ENCODE data around the gene ACTL7B.
"Not testable (repeated sequence)": the region's sequence is repeated elsewhere in the genome, so short reads cannot be mapped to it uniquely, and the experiment has no call there.

ACTL7B gene

DNA sequence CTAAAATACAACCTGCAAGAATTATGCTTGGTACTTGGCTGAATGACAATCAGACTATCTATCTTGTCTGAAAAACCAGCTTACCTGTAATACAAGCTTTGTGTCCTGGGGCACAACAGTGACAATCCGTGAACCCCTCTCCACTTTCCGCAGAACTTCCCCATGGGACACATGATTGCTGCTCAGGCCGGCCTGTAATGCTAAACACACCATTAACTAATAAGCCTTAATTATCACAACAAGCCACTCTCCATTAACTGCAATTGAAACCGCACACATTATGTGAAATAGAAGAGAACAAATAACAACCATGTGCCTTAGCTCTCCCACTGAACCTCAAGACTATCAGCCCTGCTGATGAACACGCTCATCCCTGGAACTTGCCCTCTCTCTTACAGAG, 44.4 kb upstream of the ACTL7B start:
- POLR2A ChIA-PET, result no interaction called here
- Histone ChIP-seq H3K9me3 (ENCODE audit: control insufficient read depth, insufficient read depth, low read depth, low read length) (no peaks in the 10 kb centered on the region), H3K4me3 (ENCODE audit: low read depth, low read length) (no peak overlapping the region), H3K4me1 (ENCODE audit: control insufficient read depth, insufficient read depth, low read length) (no peaks in the 10 kb centered on the region; the same call in 1 of the 2 replicates), H3K27ac (ENCODE audit: extremely low read depth, low read depth, low read length) (no peak overlapping the region), H3K36me3 (ENCODE audit: control insufficient read depth in 2 of 2, insufficient read depth in 1 of 2, low read length in 2 of 2) (peaks cover 27 to 97% of the 10 kb centered on the region in 2 experiments)
- CTCF ChIA-PET, result interaction anchor here (0.6 to 1.5 kb wide), 7 partner anchors 13 to 1478 kb away, joined by 3 to 5 read pairs (median 3); no protein-coding TSS in a partner anchor
- TF ChIP-seq ZNF624 (tag by site-specific recombination; IDR thresholded peaks at IDR 0.05), result no peak
- TF ChIP-seq, protein P1, sequence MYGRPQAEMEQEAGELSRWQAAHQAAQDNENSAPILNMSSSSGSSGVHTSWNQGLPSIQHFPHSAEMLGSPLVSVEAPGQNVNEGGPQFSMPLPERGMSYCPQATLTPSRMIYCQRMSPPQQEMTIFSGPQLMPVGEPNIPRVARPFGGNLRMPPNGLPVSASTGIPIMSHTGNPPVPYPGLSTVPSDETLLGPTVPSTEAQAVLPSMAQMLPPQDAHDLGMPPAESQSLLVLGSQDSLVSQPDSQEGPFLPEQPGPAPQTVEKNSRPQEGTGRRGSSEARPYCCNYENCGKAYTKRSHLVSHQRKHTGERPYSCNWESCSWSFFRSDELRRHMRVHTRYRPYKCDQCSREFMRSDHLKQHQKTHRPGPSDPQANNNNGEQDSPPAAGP (tag by site-specific recombination; IDR thresholded peaks at IDR 0.05), result no peak
- TF ChIP-seq, protein P2, sequence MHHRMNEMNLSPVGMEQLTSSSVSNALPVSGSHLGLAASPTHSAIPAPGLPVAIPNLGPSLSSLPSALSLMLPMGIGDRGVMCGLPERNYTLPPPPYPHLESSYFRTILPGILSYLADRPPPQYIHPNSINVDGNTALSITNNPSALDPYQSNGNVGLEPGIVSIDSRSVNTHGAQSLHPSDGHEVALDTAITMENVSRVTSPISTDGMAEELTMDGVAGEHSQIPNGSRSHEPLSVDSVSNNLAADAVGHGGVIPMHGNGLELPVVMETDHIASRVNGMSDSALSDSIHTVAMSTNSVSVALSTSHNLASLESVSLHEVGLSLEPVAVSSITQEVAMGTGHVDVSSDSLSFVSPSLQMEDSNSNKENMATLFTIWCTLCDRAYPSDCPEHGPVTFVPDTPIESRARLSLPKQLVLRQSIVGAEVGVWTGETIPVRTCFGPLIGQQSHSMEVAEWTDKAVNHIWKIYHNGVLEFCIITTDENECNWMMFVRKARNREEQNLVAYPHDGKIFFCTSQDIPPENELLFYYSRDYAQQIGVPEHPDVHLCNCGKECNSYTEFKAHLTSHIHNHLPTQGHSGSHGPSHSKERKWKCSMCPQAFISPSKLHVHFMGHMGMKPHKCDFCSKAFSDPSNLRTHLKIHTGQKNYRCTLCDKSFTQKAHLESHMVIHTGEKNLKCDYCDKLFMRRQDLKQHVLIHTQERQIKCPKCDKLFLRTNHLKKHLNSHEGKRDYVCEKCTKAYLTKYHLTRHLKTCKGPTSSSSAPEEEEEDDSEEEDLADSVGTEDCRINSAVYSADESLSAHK (tag by site-specific recombination; IDR thresholded peaks at IDR 0.05), result no peak
- TF ChIP-seq, protein P3, sequence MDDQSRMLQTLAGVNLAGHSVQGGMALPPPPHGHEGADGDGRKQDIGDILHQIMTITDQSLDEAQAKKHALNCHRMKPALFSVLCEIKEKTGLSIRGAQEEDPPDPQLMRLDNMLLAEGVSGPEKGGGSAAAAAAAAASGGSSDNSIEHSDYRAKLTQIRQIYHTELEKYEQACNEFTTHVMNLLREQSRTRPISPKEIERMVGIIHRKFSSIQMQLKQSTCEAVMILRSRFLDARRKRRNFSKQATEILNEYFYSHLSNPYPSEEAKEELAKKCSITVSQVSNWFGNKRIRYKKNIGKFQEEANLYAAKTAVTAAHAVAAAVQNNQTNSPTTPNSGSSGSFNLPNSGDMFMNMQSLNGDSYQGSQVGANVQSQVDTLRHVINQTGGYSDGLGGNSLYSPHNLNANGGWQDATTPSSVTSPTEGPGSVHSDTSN (CRISPR knock-in tag; IDR thresholded peaks at IDR 0.05), result no peak
- no peak for TF ChIP-seq HOXC10 (CRISPR knock-in tag; IDR thresholded peaks at IDR 0.05)
- no peak for TF ChIP-seq ZNF677 (tag by site-specific recombination; IDR thresholded peaks at IDR 0.05)
- no peak for TF ChIP-seq RBAK (tag by site-specific recombination; IDR thresholded peaks at IDR 0.05)
- TF ChIP-seq, protein P4, sequence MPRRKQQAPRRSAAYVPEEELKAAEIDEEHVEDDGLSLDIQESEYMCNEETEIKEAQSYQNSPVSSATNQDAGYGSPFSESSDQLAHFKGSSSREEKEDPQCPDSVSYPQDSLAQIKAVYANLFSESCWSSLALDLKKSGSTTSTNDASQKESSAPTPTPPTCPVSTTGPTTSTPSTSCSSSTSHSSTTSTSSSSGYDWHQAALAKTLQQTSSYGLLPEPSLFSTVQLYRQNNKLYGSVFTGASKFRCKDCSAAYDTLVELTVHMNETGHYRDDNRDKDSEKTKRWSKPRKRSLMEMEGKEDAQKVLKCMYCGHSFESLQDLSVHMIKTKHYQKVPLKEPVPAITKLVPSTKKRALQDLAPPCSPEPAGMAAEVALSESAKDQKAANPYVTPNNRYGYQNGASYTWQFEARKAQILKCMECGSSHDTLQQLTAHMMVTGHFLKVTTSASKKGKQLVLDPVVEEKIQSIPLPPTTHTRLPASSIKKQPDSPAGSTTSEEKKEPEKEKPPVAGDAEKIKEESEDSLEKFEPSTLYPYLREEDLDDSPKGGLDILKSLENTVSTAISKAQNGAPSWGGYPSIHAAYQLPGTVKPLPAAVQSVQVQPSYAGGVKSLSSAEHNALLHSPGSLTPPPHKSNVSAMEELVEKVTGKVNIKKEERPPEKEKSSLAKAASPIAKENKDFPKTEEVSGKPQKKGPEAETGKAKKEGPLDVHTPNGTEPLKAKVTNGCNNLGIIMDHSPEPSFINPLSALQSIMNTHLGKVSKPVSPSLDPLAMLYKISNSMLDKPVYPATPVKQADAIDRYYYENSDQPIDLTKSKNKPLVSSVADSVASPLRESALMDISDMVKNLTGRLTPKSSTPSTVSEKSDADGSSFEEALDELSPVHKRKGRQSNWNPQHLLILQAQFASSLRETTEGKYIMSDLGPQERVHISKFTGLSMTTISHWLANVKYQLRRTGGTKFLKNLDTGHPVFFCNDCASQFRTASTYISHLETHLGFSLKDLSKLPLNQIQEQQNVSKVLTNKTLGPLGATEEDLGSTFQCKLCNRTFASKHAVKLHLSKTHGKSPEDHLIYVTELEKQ (tag by site-specific recombination; IDR thresholded peaks at IDR 0.05; ENCODE audit: borderline replicate concordance), result no peak
- TF ChIP-seq ZNF354C (tag by site-specific recombination; IDR thresholded peaks at IDR 0.05; ENCODE audit: borderline replicate concordance, low read depth), result no peak
- TF ChIP-seq, protein P5, sequence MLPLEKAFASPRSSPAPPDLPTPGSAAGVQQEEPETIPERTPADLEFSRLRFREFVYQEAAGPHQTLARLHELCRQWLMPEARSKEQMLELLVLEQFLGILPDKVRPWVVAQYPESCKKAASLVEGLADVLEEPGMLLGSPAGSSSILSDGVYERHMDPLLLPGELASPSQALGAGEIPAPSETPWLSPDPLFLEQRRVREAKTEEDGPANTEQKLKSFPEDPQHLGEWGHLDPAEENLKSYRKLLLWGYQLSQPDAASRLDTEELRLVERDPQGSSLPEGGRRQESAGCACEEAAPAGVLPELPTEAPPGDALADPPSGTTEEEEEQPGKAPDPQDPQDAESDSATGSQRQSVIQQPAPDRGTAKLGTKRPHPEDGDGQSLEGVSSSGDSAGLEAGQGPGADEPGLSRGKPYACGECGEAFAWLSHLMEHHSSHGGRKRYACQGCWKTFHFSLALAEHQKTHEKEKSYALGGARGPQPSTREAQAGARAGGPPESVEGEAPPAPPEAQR (tag by site-specific recombination; IDR thresholded peaks at IDR 0.05), result no peak
- no peak for TF ChIP-seq ZNF621 (tag by site-specific recombination; IDR thresholded peaks at IDR 0.05)
- TF ChIP-seq MEIS1 (CRISPR knock-in tag; IDR thresholded peaks at IDR 0.05; ENCODE audit: borderline replicate concordance), result no peak
- no peak for TF ChIP-seq PRDM1 (tag by site-specific recombination; IDR thresholded peaks at IDR 0.05)
- TF ChIP-seq ZNF658 (tag by site-specific recombination; IDR thresholded peaks at IDR 0.05), result no peak
- TF ChIP-seq YY2 (tag by site-specific recombination; IDR thresholded peaks at IDR 0.05), result no peak
- TF ChIP-seq IKZF3 (tag by site-specific recombination; IDR thresholded peaks at IDR 0.05), result no peak
- TF ChIP-seq ZNF174 (tag by site-specific recombination; IDR thresholded peaks at IDR 0.05), result no peak
- TF ChIP-seq ZNF24 (tag by site-specific recombination; IDR thresholded peaks at IDR 0.05), result no peak
- TF ChIP-seq ZNF157 (tag by site-specific recombination; IDR thresholded peaks at IDR 0.05), result no peak
- no peak for TF ChIP-seq BCL11A (tag by site-specific recombination; IDR thresholded peaks at IDR 0.05; ENCODE audit: low read depth)

DNA sequence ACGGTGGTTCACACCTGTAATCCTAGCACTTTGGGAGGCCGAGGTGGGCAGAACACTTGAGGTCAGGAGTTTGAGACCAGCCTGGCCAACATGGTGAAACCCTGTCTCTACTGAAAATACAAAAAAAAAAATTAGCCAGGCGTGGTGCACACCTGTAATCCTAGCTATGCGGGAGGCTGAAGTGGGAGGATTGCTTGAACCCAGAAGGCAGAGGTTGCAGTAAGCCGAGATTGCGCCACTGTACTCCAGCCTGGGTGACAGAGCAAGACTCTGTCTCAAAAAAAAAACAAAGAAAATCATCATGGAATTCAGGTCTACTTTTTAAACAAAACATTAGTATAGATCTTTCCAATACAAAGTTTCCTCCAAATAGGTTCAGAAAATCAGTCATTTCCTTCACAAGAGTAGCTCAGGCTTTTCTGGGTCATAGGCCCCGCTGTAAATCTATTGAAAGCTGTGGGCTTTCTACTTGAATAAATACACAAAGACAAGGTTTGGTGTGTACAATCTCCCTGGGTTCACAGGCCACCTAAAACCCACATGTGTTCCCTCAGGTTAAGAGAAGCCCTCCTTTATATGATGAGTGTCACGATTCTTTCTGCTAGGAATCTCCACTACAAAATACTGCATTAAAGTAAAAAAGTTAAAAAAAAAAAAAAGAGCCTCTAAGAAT, 43.4 kb upstream of the ACTL7B start:
- CTCF ChIA-PET, result interaction anchor here (0.6 to 1.5 kb wide), 8 partner anchors 10 to 1477 kb away, joined by 3 to 5 read pairs (median 3); no protein-coding TSS in a partner anchor
- POLR2A ChIA-PET, result not testable (repeated sequence)

More for the DNA sequence above, 43.4 kb upstream of the ACTL7B start:
- H3K27ac ChIP-seq (ENCODE audit: extremely low read depth, low read depth, low read length); H3K4me1 ChIP-seq (ENCODE audit: control insufficient read depth, insufficient read depth, low read length); H3K9me3 ChIP-seq (ENCODE audit: control insufficient read depth, insufficient read depth, low read depth, low read length); H3K4me3 ChIP-seq (ENCODE audit: low read depth, low read length): not testable (repeated sequence)
- H3K36me3 ChIP-seq (ENCODE audit: control insufficient read depth in 2 of 2, insufficient read depth in 1 of 2, low read length in 2 of 2), result peaks cover 29 to 99% of the 10 kb centered on the region in 2 experiments
